HepG2 (cell line): ENCODE measurements around the gene TNNI3. TPM values are rescaled to one million over a fixed set of nuclear protein-coding genes. Genes with fewer than 3 reads are reported as not detected.

Experiments used
- ATAC-seq: fragments of 200-7000 bp; cut with Tn5 transposase; 3 replicates; pipeline ENCODE4 v1.9.1; 2020; ENCODE audit warnings: mild to moderate bottlenecking, moderate library complexity
- BruUV-seq: library from RNA; stranded (reverse); fragments of 400-500 nt; replicated peaks from 2 replicates; lab custom pipeline; 2021; lab: Mats Ljungman, UMichigan
- CTCF ChIA-PET: fragments of 300-600 bp; formaldehyde crosslinking; extraction: SDS; loops from one replicate; lab custom pipeline; 2021; ENCODE audit warnings: low total read pairs, inconsistent platforms, low intra/inter-chr PET ratio; lab: Yijun Ruan, JAX
- POLR2A ChIA-PET: fragments of 350-600 bp; sonication (Branson Sonifier 250); formaldehyde crosslinking; loops from one replicate; lab custom pipeline; 2020; ENCODE audit warnings: antibody characterized with exemption, inconsistent platforms; lab: Yijun Ruan, JAX
- DNase-seq: peaks from one replicate; pipeline ENCODE4 v3.0.0-alpha.2; 2015; ENCODE audit warnings: low spot score
- FAIRE-seq: peaks from 3 replicates; lab custom pipeline; 2011; peaks lifted over from hg19 to GRCh38; lab: Jason Lieb, UNC
- H2AFZ ChIP-seq: one replicate; pipeline ENCODE4 v1.6.1; 2011; ENCODE audit warnings: low read length, inconsistent platforms
- H3K27ac ChIP-seq: fragments of 300-600 bp; 3 replicates; pipeline ENCODE4 v1.8.0; 2011; ENCODE audit warnings: mixed run types, mild to moderate bottlenecking, mixed read lengths, low read length, inconsistent platforms; ENCODE audit not compliant: insufficient read depth; ENCODE audit errors: extremely low read length
- H3K27me3 ChIP-seq, 2 experiments: fragments of 200-600 bp in 1 of 2; 2 replicates in 1 of 2; 3 replicates in 1 of 2; pipeline versions ENCODE4 v1.6.0 to v1.8.0; 2011; ENCODE audit warnings: low read length in 2 of 2, mild to moderate bottlenecking in 2 of 2, moderate library complexity in 2 of 2, inconsistent platforms in 1 of 2; ENCODE audit not compliant: insufficient read depth in 2 of 2, control insufficient read depth in 1 of 2
- H3K36me3 ChIP-seq, 2 experiments: fragments of 200-600 bp in 1 of 2; replicated peaks in 1 of 2; 2 replicates in 1 of 2; 3 replicates in 1 of 2; pipeline versions ENCODE4 v1.5.1 to v1.8.0; 2011; ENCODE audit warnings: low read length in 2 of 2, inconsistent platforms in 1 of 2; ENCODE audit not compliant: insufficient read depth in 2 of 2, control insufficient read depth in 1 of 2
- H3K4me1 ChIP-seq: 2 replicates; pipeline ENCODE4 v1.5.1; 2012; ENCODE audit warnings: low read length, inconsistent platforms; ENCODE audit not compliant: insufficient read depth
- H3K4me2 ChIP-seq: 2 replicates; pipeline ENCODE4 v1.6.0; 2011; ENCODE audit warnings: low read depth, low read length, inconsistent platforms
- H3K4me3 ChIP-seq, 3 experiments: fragments of 200-600 bp in 1 of 3; sonication (generic), shearing (Covaris generic) in 1 of 3; replicated peaks in 1 of 3; 2 replicates each; pipeline ENCODE4 v1.5.1; 2011 to 2016; ENCODE audit warnings: low read length in 3 of 3, inconsistent platforms in 2 of 3, low read depth in 2 of 3, mild to moderate bottlenecking in 2 of 3, control low read depth in 1 of 3, mixed read lengths in 1 of 3; ENCODE audit not compliant: insufficient read depth in 1 of 3
- H3K79me2 ChIP-seq: one replicate; pipeline ENCODE4 v1.6.1; 2011; ENCODE audit warnings: low read length, inconsistent platforms; ENCODE audit not compliant: insufficient read depth
- H3K9ac ChIP-seq: 2 replicates; pipeline ENCODE4 v1.6.0; 2011; ENCODE audit warnings: mild to moderate bottlenecking, low read depth, low read length, inconsistent platforms; ENCODE audit not compliant: insufficient read depth
- H3K9me3 ChIP-seq: 2 replicates; pipeline ENCODE4 v1.5.1; 2012; ENCODE audit warnings: mild to moderate bottlenecking, low read length
- H4K20me1 ChIP-seq: 2 replicates; pipeline ENCODE4 v1.6.0; 2011; ENCODE audit warnings: inconsistent platforms, mild to moderate bottlenecking, low read length, moderate library complexity; ENCODE audit not compliant: insufficient read depth
- AGO1 ChIP-seq: fragments of 200-400 bp; formaldehyde crosslinking; IDR thresholded peaks from 2 replicates; pipeline ENCODE4 v1.6.1; 2017; ENCODE audit warnings: mild to moderate bottlenecking, low read depth, low read length, moderate library complexity; ENCODE audit not compliant: poor library complexity, severe bottlenecking
- DR1 ChIP-seq: sonication (generic); formaldehyde crosslinking; IDR thresholded peaks from 2 replicates; pipeline ENCODE4 v1.8.0; 2021; ENCODE audit warnings: mild to moderate bottlenecking, missing genetic modification reagents, inconsistent platforms
- FOXJ3 ChIP-seq: sonication (generic); formaldehyde crosslinking; IDR thresholded peaks from 2 replicates; pipeline ENCODE4 v1.4.0; 2020; ENCODE audit warnings: missing genetic modification reagents, mild to moderate bottlenecking, borderline replicate concordance
- GTF3A ChIP-seq: sonication (generic); formaldehyde crosslinking; conservative IDR thresholded peaks from 2 replicates; pipeline ENCODE4 v1.4.0; 2020; ENCODE audit warnings: mild to moderate bottlenecking, missing genetic modification reagents
- KDM4B ChIP-seq: sonication (generic); formaldehyde crosslinking; IDR thresholded peaks from 2 replicates; pipeline ENCODE4 v1.4.0; 2020; ENCODE audit warnings: missing genetic modification reagents
- NCOA1 ChIP-seq: sonication (generic); formaldehyde crosslinking; IDR thresholded peaks from 2 replicates; pipeline ENCODE4 v1.9.0; 2021; ENCODE audit warnings: missing genetic modification reagents
- PAWR ChIP-seq: sonication (generic); formaldehyde crosslinking; IDR thresholded peaks from 2 replicates; pipeline ENCODE4 v1.4.0; 2020; ENCODE audit warnings: missing genetic modification reagents, mild to moderate bottlenecking, borderline replicate concordance
- PHF21A ChIP-seq: sonication (generic); formaldehyde crosslinking; IDR thresholded peaks from 2 replicates; pipeline ENCODE4 v1.5.0; 2020; ENCODE audit warnings: mild to moderate bottlenecking, missing genetic modification reagents
- PRDM15 ChIP-seq: sonication (generic); formaldehyde crosslinking; IDR thresholded peaks from 2 replicates; pipeline ENCODE4 v1.4.0; 2020; ENCODE audit warnings: missing genetic modification reagents
- RFX3 ChIP-seq: IDR thresholded peaks from 2 replicates; pipeline ENCODE4 v1.6.1; 2016; ENCODE audit warnings: missing biosample characterization, missing genetic modification reagents
- RORA ChIP-seq: sonication (generic); formaldehyde crosslinking; IDR thresholded peaks from 2 replicates; pipeline ENCODE4 v1.5.0; 2020; ENCODE audit warnings: mild to moderate bottlenecking, missing genetic modification reagents, moderate library complexity
- SOX6 ChIP-seq, 2 experiments: fragments of 450-650 bp in 1 of 2; sonication (generic) in 1 of 2; formaldehyde crosslinking in 1 of 2; IDR thresholded peaks; 2 replicates each; pipeline versions ENCODE4 v1.4.0 to v1.6.1; 2017 to 2020; ENCODE audit warnings: antibody characterized with exemption in 1 of 2, mild to moderate bottlenecking in 1 of 2, missing genetic modification reagents in 1 of 2
- ZBTB38 ChIP-seq: sonication (generic); formaldehyde crosslinking; IDR thresholded peaks from 2 replicates; pipeline ENCODE4 v1.5.1; 2020; ENCODE audit warnings: mild to moderate bottlenecking, missing genetic modification reagents
- ZNF335 ChIP-seq: sonication (generic); formaldehyde crosslinking; IDR thresholded peaks from 2 replicates; pipeline ENCODE4 v1.4.0; 2020; ENCODE audit warnings: missing genetic modification reagents
- ZNF563 ChIP-seq: sonication (generic); formaldehyde crosslinking; IDR thresholded peaks from 2 replicates; pipeline ENCODE4 v1.8.0; 2022; ENCODE audit warnings: mild to moderate bottlenecking, moderate library complexity, missing genetic modification reagents
- ZNF589 ChIP-seq: sonication (generic); formaldehyde crosslinking; conservative IDR thresholded peaks from 2 replicates; pipeline ENCODE4 v1.8.0; 2022; ENCODE audit warnings: mild to moderate bottlenecking, moderate library complexity, missing genetic modification reagents
- ZNF7 ChIP-seq: IDR thresholded peaks from 2 replicates; pipeline ENCODE4 v1.6.1; 2016; ENCODE audit warnings: missing biosample characterization, missing genetic modification reagents
- ZNF800 ChIP-seq: sonication (generic); formaldehyde crosslinking; IDR thresholded peaks from 2 replicates; pipeline ENCODE4 v1.4.0; 2020; ENCODE audit warnings: missing genetic modification reagents
- ZSCAN9 ChIP-seq: IDR thresholded peaks from 2 replicates; pipeline ENCODE4 v1.6.1; 2016; ENCODE audit warnings: borderline replicate concordance
- WGBS: methylation state at CpG from one replicate; pipeline ENCODE4 v1.1.6; 2017; ENCODE audit warnings: low lambda C conversion rate; 5-methylcytosine and 5-hydroxymethylcytosine counted together
- in situ Hi-C: cut with HindIII; loops from 2 replicates; pipeline ENCODE4 v1.10.0; 2017; ENCODE audit warnings: low pct_unique_long_range_greater_than_20kb; ENCODE audit not compliant: extremely low pct_ligation_motif_present
- intact Hi-C: fragments of 100-400 bp; cut with micrococcal nuclease; formaldehyde crosslinking; loops from one replicate; pipeline ENCODE4 v1.10.0; 2022; ENCODE audit not compliant: unreplicated experiment
- polyA plus RNA-seq, 8 experiments: library from polyadenylated mRNA; depleted of rRNA in 3 of 8; stranded (reverse) in 7 of 8; unstranded in 1 of 8; fragments of >200 nt; fragmentation: Illumina TruSeq in 4 of 8; extraction: Trizol in 4 of 8; gene quantifications; 2 replicates each; pipeline versions ENCODE4 v1.2.1 to v1.2.3, GENCODE V29; 2011 to 2016; ENCODE audit warnings: low read depth in 4 of 8, missing spikeins in 1 of 8, mixed read lengths in 1 of 8; ENCODE audit not compliant: insufficient read depth in 1 of 8
- total RNA-seq, 5 experiments: library from RNA; depleted of rRNA; stranded (reverse); fragments of >200 nt; fragmentation: Illumina TruSeq; extraction: Trizol; gene quantifications; 2 replicates each; pipeline ENCODE4 v1.2.3, GENCODE V29; 2016; ENCODE audit warnings: low read depth in 1 of 5

TNNI3 gene
- total and polyA plus RNA-seq, 2 of the 13 experiments (the other 11 are each of a cell fraction or from before 2014, with no cell fraction given), result 3.5 to 3.7 TPM

GRCh38 chr19:55160128-55160985 is 2.8 kb upstream of the TNNI3 start:
- intact Hi-C loops, result loop anchor here (2.0 kb wide), 1 partner anchor 20 kb away; no protein-coding TSS in a partner anchor
- peak; percentile 79 for ATAC-seq
- Histone ChIP-seq H3K9me3 (no peaks in the 10 kb centered on the region), H3K79me2 (no peaks in the 10 kb centered on the region), H3K27ac (no peak overlapping the region), H3K4me3 (no peak overlapping the region), H2AFZ (no peak overlapping the region), H3K4me1 (peaks cover 20% of the 10 kb centered on the region), H4K20me1 (no peaks in the 10 kb centered on the region), H3K36me3 (no peaks in the 10 kb centered on the region), H3K4me2 (no peak overlapping the region), H3K9ac (no peak overlapping the region), H3K27me3 (peaks cover 0 to 31% of the 10 kb centered on the region in 2 experiments; a peak in 2 of 5 replicates)
- FAIRE-seq, result peak; percentile 23
- DNase-seq, result peak; percentile 81
- in situ Hi-C loops, result no loop called here
- ChIA-PET CTCF (interaction anchor here (0.7 to 1.5 kb wide), 2 partner anchors 15 to 19 kb away, joined by 3 to 15 read pairs; no protein-coding TSS in a partner anchor), POLR2A (interaction anchor here (0.7 to 1.1 kb wide), 4 partner anchors 43 to 301 kb away, joined by 3 to 5 read pairs (median 4); partner anchors contain the start of genes ISOC2, PPP1R12C and PPP6R1)
- BruUV-seq, result no TSS peak
- WGBS, result 26% methylated on average over 2 of the region's 33 CpGs
- TF ChIP-seq DR1 (CRISPR knock-in tag) (no peak), ZNF335 (no peak), ZNF589 (no peak), AGO1 (no peak), FOXJ3 (CRISPR knock-in tag) (no peak), PRDM15 (CRISPR knock-in tag) (no peak), GTF3A (CRISPR knock-in tag) (no peak), RORA (CRISPR knock-in tag) (no peak), ZNF800 (CRISPR knock-in tag) (no peak), ZNF563 (CRISPR knock-in tag) (no peak), KDM4B (CRISPR knock-in tag) (no peak; the same call in 1 of the 2 replicates), NCOA1 (CRISPR knock-in tag) (no peak), PAWR (CRISPR knock-in tag) (no peak), PHF21A (CRISPR knock-in tag) (no peak), RFX3 (no peak), SOX6 (IDR thresholded peaks at IDR 0.05) (no peak), SOX6 (CRISPR knock-in tag; IDR thresholded peaks at IDR 0.05) (no peak), ZSCAN9 (CRISPR knock-in tag) (no peak), ZNF7 (CRISPR knock-in tag) (no peak), ZBTB38 (no peak; the same call in 1 of the 2 replicates)
